GM18873 (cell line): ENCODE measurements around the gene GLTPD2.
"Not testable (repeated sequence)": the region's sequence is repeated elsewhere in the genome, so short reads cannot be mapped to it uniquely, and the experiment has no call there.

Experiments used
- ATAC-seq: cut with Tn5 transposase; IDR thresholded peaks from one replicate; pipeline ENCODE4 v1.9.1; 2021; ENCODE audit warnings: mild to moderate bottlenecking, moderate library complexity, moderate number of reproducible peaks; ENCODE audit not compliant: unreplicated experiment, low FRiP score

GLTPD2 gene

DNA sequence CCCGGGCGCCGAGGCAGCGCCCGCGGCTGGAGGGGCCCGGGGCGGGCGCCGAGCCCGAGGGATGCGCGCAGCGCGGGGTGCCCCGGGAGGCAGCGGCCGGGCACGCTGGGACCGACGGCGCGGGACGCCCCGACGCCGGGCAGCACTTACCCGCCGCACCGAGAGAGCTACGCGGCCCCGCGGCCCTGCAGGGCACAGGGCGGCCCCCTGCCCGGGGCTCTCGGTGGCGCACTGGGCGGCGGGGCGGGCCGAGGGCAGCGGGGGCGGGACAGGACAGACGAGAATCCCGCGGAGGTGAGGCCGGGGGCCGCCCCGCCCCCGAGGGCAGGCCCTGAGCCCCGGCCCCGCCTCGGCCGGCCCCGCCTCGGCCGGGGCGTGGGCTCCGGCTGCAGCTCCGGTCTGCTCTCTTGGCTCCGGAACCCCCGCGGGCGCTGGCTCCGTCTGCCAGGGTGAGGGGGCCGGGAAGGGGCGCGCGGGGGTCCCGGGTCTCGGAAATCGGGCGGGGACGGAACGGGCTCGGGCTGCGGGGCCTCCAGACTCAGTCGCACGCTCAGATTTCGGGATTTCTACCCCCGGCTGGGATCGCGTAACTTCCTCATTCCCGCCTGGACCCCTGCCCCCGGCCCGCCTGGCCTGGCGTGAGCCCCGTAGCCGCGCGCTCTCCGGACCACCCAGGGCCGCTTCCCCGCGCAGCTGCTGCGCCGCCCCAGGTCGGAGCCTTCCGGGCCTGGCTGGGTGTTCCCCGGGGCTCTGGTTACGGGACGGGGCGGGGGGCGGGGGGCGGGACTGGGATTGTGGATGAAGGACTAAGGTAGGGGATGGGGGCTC, 18.2 kb downstream of the GLTPD2 start, which contains the start of gene PLD2:
PLD2 (plus strand) TSS at position 376 of the 828 bp plus-strand sequence. CDS start 621 bp downstream, outside the sequence.
- no peak for ATAC-seq

DNA sequence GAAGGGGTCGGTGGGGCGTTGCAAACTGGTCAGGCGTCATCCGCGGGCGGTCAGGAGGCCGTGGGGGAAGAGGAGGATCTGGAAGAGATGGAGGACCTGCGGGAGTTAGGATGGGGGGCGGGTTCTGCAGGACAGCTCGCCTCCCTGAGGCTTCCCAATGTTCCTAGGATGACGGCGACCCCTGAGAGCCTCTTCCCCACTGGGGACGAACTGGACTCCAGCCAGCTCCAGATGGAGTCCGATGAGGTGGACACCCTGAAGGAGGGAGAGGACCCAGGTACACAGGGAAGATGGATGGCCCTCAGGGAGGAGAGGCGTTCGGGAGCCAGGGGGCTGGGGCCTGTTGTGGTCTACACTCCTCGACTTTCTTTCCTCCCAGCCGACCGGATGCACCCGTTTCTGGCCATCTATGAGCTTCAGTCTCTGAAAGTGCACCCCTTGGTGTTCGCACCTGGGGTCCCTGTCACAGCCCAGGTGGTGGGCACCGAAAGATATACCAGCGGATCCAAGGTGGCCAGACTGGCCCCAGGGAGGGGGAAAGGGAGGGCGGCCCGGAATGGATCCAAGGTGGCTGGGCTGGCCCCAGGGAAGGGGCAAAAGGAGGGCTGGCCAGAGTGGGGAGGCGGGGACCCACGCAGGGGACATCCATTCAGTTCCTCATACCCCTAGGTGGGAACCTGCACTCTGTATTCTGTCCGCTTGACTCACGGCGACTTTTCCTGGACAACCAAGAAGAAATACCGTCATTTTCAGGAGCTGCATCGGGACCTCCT, 19.0 kb downstream of the GLTPD2 start:
- ATAC-seq = no peak

DNA sequence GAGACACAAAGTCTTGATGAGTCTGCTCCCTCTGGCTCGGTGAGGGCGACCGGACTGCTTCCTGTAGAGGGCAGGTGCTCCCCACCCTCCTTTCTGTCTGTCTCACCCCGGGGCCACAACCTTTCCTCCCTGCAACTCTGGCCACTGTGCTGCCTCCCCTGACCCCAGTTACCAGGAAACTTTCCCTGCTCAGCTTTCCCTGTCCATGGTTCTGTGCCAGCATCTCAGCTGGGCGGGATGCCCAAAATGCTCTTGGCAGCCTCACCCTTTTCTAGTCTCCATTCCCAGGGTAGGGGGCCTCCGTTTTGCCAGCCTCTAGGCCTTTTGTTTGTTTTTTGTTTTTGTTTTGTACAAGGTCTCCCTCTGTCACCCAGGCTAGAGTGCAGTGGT, 19.6 kb downstream of the GLTPD2 start:
- ATAC-seq = no peak

DNA sequence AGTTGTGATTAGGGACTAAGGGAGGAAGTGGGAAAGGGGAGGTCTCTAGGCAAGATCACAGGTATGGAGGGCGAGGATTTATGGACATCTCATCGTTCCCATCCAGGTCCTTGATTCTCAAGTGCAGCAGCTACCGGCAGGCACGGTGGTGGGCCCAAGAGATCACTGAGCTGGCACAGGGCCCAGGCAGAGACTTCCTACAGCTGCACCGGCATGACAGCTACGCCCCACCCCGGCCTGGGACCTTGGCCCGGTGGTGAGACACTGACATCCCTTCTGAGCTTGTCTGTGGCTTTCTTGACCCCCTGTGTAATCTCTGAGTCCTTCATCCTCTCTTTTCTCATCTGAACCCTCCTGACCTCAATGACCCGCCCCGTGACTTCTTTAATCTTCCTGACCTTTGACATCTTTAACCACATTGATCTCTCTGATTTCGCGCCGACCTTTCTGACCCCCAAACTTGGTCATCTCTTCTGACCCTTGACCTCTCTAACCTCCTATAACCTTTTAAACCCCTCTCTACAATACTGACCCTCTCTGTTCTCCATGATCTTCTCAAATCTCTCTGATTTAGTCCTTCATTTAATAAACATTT, 22.0 kb downstream of the GLTPD2 start:
- no peak for ATAC-seq

DNA sequence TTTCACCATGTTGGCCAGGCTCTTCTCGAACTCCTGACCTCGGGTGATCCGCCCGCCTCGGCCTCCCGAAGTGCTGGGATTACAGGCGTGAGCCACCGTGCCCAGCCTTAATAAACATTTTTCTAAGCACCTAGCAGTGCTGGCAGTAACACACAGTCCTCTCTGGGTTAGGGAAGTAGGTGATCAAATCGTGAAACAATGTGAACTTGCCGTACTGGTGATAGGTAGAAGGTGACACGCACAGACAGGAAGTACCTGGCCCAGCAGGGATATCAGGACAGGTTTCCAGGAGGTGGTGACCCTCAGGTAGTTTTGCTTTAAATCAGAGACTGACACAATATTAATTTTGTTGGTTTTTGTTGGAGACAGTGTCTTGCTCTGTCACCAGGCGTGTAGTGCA, 22.7 kb downstream of the GLTPD2 start:
- no peak for ATAC-seq

DNA sequence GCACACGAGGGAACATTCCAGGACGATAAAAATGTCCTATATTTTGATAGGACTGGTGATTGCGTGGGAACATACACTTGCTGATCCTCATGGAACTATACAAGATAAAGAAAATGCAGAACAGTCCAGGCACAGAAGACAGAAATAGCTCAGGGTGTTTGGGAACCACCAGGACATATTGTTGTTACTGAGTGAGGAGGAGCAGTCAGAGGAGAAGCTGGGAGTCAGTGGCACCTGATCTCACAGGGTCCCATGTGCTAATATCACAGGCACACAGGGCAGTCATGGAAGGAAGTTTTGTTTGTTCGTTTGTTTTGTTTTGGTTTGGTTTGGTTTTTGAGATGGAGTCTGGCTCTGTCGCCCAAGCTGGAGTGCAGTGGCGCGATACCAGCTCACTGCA, 23.9 kb downstream of the GLTPD2 start:
- no peak for ATAC-seq

DNA sequence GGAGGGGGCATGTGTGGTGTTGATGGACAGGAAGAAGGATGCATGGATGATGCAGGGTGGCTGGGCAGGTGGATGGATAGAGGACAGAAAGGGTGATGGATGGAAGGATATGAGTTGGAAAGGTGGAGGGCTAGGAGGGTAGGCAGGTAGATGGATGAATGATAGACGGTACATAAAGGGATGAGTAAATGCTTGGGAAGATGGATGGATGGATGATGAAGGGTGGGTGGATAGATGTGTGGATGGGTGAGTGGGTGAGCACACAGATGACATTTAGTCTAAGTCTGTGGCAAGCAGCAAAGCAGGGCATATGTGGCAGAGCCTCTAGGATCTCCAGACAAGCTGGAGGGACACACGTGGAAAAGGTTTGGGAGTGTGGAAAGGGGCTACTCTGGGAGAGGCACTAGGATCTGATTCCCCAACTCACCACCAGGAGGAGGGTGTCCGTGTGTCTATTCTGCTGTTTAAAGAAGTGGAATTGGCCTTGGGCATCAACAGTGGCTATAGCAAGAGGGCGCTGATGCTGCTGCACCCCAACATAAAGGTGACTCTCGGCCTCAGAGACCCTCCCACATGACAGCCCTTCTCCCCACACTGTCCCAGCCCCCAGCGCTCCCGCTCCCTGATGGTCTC, 26.4 kb downstream of the GLTPD2 start:
- ATAC-seq = no peak

DNA sequence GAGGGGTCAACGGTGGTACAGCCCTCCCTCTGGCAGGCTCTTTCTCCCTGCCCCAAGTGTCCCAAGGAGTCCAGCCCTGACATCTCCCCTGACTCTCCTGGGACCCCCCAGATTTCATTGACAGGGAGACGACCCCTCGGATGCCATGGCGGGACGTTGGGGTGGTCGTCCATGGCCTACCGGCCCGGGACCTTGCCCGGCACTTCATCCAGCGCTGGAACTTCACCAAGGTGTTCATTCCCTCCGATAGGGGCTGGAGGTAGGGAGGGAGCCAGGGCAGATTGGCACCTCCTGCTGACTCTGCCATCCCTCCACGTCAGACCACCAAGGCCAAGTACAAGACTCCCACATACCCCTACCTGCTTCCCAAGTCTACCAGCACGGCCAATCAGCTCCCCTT, 28.1 kb downstream of the GLTPD2 start:
- ATAC-seq = no peak

DNA sequence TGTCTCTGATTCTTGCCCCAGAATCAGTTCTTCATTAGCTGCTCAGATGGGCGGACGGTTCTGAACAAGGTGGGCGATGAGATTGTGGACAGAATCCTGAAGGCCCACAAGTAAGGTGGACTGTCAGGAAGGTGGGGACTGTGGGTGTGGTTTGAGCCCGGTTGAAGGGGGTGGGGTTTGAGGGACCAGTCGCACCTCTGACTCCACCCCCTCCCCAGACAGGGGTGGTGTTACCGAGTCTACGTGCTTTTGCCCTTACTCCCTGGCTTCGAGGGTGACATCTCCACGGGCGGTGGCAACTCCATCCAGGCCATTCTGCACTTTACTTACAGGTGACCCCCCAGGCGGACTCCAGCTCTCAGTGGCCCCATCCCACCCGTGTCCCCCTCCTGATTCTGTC, 29.5 kb downstream of the GLTPD2 start:
- ATAC-seq = no peak

DNA sequence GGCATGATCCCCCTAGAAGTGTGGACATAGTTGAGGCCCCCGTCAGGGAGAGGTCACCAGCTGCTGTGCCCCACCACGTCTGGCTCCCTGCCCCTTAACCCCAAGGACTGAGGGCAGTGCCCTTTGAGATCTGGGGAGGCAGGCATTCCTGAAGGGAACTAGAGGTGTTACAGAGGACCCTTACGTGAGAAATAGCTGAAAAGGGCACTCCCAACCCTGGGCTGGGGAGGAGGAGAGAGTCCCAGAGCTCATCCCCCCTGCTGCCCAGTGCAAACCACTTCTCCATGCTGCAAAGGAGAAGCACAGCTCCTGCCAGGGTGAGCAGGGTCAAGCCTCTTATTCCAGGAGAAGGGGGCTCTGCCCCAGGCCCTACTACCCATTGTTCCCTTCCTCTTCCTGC, 34.1 kb downstream of the GLTPD2 start:
- ATAC-seq = no peak

DNA sequence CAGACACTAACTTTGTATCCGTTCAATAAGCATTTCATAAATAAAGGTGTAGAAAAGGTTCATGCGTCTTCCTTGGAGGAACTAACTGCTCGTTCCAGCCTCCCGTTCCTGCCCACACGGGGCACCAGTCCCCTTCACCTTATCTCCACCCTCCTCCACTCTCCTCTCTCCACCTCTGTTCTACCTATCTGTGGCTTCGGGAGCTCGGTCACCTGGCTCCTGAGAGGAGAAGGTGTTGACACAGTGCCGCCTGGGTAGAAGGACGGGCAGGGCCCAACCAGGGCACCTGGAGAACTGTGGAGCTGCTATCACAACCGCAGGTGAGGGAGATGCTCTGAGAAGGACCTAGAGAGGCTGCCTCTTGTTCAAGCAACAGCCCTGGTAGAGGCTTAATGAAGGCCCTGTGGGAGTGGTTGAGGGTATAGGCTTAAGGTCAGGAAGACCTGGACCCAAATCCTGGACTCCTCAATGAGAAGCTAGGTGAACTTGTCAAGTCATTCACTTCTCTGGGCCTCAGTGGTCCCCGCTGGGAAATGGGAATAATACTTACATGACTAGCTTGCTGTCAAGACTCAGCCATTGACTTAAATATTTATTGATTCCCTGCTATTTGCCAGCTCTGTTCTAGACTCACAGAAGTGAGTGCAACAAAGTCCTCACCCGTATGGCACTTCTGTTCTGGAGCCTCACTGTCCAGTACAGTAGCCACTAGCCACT, 34.8 kb downstream of the GLTPD2 start:
- ATAC-seq = no peak

DNA sequence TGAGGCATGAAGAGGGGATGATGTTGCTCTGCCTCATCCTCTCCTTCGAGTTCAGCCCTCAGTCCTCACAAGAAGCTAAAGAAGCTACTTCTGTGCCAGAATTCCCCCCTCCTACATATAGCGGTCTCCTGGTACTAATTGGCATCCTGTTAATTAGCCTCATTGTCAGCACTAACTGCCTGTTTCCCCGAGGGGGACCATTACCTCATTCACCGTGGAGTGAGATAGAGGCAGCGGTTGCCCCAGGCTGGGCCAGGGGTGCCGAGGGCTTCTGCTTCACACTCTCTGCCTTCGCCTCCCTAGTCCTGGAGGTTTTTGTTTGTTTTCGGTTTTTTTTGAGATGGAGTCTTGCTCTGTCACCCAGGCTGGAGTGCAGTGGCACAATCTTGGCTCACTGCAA, 38.6 kb downstream of the GLTPD2 start:
- no peak for ATAC-seq

DNA sequence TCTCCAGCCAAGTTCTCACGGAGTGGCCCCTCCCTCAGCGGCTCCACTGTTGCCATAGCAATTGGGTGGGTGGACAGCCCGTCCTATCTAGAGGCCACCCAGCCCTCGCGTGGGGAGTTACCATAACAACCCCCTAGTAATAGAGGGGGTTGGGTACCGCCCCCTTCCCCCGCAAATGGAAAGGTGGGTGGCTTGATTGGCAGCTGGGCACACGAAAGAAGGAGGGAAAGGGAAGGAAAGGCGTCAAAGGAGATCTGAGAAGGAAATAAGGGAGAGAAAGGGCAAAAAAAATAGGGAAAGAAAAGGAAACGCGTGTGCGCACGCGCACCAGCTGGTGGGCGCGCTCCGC, 44.0 kb downstream of the GLTPD2 start:
- ATAC-seq = not testable (repeated sequence)

DNA sequence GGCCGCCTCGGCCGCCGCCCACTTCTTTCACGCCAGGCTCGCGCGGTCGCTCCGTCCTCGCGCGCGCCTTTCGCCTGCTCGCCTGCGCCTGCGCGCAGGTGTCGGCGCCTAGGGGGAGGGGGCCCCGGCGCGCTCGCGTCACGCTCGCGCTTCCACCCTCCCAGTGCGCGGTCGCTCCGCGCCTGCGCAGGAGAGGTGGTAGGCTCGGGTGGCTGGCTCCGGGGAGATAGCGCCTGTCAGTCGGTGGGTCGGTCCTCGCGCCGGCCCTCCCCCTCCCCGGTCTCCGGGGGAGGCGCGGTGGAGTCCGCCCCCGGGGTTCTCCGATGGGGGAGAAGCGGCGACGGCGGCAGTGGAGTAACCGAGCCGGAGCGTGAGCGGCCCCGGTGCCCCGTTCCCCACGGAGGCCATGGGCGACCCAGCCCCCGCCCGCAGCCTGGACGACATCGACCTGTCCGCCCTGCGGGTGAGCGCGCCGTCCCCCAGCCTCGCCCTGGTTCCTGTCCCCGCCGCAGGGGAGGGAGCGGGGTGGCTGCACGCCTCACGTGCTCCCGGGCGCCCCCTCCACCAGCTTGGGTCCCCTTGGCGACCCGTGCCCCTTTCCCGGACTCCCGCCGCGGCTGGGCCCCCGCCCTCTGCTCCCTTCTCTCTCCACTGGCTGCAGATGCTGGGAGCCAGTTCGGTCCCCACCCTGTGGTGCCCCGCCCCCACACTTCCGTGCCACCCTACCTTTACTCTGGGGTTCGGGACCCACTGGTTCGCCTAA, 44.6 kb downstream of the GLTPD2 start, which contains the start of gene MINK1:
MINK1 (plus strand) TSS at position 163 of the 763 bp plus-strand sequence; CDS start at position 407, 244 bp downstream.
- peak; percentile 86 for ATAC-seq

DNA sequence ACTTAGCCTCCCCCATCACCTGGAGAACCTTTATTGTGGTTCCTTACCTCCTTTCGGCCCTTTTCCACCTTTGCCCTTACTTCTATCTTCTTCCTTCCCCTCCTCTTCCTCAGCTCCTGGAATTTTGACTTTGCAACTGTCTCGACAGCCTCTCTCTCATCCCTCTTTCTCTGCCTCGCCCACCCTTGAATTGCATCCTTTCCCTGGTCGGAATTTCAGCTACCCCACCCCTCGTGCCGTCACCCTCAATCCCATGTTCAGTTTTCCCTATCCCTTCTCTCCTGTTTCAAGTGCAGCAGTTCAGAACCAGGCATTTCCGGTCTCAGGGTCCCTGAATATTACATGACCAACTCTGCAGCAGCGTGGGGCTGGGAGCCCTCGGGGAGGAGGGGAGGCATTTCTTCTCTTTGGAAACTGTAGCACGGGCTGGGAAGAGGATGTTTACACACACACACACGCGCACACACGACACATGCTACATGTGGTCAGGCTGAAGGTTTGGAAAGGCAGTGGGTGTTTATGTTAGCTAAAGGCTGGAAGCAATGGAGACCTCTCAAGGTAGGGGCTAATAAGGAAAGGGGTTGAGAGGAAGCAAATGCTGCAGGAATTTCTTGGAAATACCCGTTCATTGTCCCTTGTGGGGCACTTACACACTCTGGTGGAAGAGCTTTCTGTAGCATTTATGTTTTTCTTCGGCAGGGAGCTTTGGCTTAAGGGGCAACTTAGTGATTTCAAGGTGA, 45.3 kb downstream of the GLTPD2 start:
- ATAC-seq = no peak

DNA sequence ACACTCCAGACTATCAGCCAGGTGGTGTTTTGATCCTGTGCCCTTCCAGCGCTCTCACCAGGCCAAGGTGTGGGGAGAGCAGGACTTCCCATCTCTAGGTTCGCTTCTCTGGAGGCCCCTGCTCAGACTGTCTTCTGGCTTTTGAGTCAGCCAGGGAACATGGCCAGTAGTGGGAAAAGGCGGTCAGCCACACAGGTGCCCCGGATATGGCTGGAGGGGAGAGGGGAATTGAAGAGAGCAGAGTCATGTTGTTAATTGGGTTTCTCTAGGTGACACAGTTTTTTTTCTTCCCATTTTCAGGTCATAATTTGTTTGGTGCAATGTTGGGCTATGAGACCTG, 45.9 kb downstream of the GLTPD2 start:
- ATAC-seq = no peak

DNA sequence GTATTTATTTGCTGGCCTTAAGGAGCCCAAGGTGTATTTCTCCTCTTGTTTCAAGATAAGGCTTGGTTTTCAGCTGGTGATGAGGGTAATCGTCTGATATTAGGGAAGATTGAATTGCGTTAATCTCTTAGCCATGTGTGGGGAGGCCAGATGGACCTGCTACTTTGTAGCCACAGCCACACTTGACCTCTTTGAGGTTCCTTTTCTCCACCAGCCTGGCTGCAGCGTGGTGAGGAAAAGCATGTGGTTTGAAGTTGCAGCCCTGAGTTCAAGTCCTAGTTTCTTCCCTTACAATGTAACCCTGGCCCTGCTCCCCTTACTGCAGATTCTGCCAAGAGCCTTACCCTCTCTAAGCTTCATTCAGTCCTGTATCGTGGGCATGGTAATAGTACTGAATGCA, 47.5 kb downstream of the GLTPD2 start:
- ATAC-seq = no peak

DNA sequence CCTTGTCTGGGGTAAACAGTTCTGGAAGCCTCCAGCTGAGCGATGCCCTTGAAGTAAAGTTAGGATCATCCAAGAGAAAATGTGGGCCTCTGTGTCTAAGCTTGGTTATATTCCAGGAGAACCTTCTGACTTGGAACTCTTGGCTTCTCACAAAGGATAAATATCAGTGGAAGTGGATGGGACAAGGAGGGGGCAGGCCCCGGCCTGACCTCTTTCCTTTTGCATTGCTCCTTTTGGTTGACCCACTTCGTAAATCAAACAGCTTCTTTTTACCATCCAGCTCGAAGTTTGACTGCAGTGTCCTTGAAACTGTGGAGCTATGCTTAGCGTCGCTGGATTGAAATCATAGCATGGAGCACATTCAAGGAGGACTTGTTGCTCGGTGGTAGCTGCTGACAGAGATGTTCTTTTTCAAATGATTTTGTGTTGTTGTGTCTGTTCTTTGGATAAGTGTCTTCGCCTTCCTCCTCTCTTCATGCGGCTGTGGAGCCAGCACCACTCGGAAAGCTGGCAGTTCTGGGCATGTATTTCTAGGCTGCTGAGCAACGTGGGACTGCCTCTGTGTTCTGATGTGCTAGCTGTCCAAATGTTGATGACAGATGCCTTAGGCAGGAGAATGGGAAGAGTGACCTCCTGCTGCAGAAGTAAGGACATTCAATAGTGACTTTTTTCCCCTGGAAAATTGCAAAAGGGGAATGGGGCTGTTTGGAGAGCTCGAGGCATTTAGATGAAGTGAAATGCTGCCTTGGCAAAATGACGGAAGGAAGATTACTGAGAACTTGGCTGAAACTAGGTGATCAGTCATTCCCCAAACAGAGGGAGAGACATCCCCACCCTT, 48.9 kb downstream of the GLTPD2 start:
- ATAC-seq = no peak
